ENCODE data around the gene EREG.

GRCh38 chr4:74426101-74426500 is 61.2 kb downstream of the EREG start:
- TF ChIP-seq CTCF (IDR thresholded peaks at IDR 0.05) = no peak
- no peak for TF ChIP-seq POLR2A (IDR thresholded peaks at IDR 0.05)

Measured in gastroesophageal sphincter (tissue), 3 donors.